ENCODE measurements around the gene CAPN13.

Gene CAPN13

GRCh38 chr2:30761226-30761625 lies 46.0 kb downstream of the CAPN13 start:
- DNase-seq: no peak

GRCh38 chr2:30759481-30759880 lies 47.8 kb downstream of the CAPN13 start:
- DNase-seq: no peak

GRCh38 chr2:30758191-30758651 lies 49.0 kb downstream of the CAPN13 start:
- DNase-seq: no peak

GRCh38 chr2:30757749-30758148 lies 49.5 kb downstream of the CAPN13 start:
- DNase-seq: no peak

- no peak for DNase-seq
These were observed 50.3 kb downstream of the CAPN13 start for GRCh38 chr2:30756971-30757370.

GRCh38 chr2:30756051-30756719 lies 51.1 kb downstream of the CAPN13 start:
- DNase-seq: no peak

- no peak for DNase-seq
These were observed 53.6 kb downstream of the CAPN13 start for GRCh38 chr2:30753630-30754029.

GRCh38 chr2:30752811-30753210 lies 54.4 kb downstream of the CAPN13 start:
- no peak for DNase-seq

- no peak for DNase-seq
These were observed 60.0 kb downstream of the CAPN13 start for GRCh38 chr2:30747206-30747605.

GRCh38 chr2:30744823-30745222 lies 62.4 kb downstream of the CAPN13 start:
- DNase-seq: no peak

- no peak for DNase-seq
These were observed 65.7 kb downstream of the CAPN13 start for GRCh38 chr2:30741576-30741975.

- DNase-seq: no peak
These were observed 68.9 kb downstream of the CAPN13 start for GRCh38 chr2:30738141-30738911.

GRCh38 chr2:30737326-30737610 lies 70.0 kb downstream of the CAPN13 start:
- DNase-seq: no peak

GRCh38 chr2:30736461-30737325 lies 70.6 kb downstream of the CAPN13 start:
- DNase-seq: no peak

- no peak for DNase-seq
These were observed 73.2 kb downstream of the CAPN13 start for GRCh38 chr2:30733876-30734520.

GRCh38 chr2:30732876-30733275 lies 74.4 kb downstream of the CAPN13 start:
- DNase-seq: no peak

- DNase-seq: no peak
These were observed 74.9 kb downstream of the CAPN13 start for GRCh38 chr2:30732376-30732775.

- DNase-seq: no peak
These were observed 75.5 kb downstream of the CAPN13 start for GRCh38 chr2:30731706-30732105.

GRCh38 chr2:30730736-30731647 lies 76.3 kb downstream of the CAPN13 start:
- no peak for DNase-seq

- DNase-seq: no peak
These were observed 78.2 kb downstream of the CAPN13 start for GRCh38 chr2:30729031-30729430.

GRCh38 chr2:30722936-30723725 lies 84.1 kb downstream of the CAPN13 start:
- no peak for DNase-seq

Data from HCEC 1CT (cell line).